Fibroblast of villous mesenchyme (primary cell): ENCODE measurements around the gene SLC12A8. TPM values are rescaled to one million over a fixed set of nuclear protein-coding genes. Genes with fewer than 3 reads are reported as not detected.
"Not testable (repeated sequence)": the region's sequence is repeated elsewhere in the genome, so short reads cannot be mapped to it uniquely, and the experiment has no call there.

Experiments used
- DNase-seq: peaks from one replicate; pipeline ENCODE4 v3.0.0-alpha.2; 2010; ENCODE audit warnings: low read depth
- H3K4me3 ChIP-seq: 2 replicates; pipeline ENCODE4 v1.5.1; 2011; ENCODE audit warnings: low read depth, mild to moderate bottlenecking, low read length
- CTCF ChIP-seq: IDR thresholded peaks from 2 replicates; pipeline ENCODE4 v1.5.1; 2012; ENCODE audit warnings: low read depth, mild to moderate bottlenecking, low read length; ENCODE audit not compliant: insufficient read depth
- total RNA-seq: library from RNA; depleted of rRNA; stranded (reverse); fragments of >200 nt; gene quantifications from 2 replicates; pipeline ENCODE4 v1.2.3, GENCODE V29; 2012

The SLC12A8 gene
- total RNA-seq, 1 donor = 37.6 TPM

- no peak for DNase-seq
- H3K4me3 ChIP-seq = no peak overlapping the region
- no peak for TF ChIP-seq CTCF
These were observed 128.8 kb downstream of the SLC12A8 start for GRCh38 chr3:125083776-125084175.

- H3K4me3 ChIP-seq = not testable (repeated sequence)
- DNase-seq = peak; percentile 50
These were observed 130.2 kb downstream of the SLC12A8 start for GRCh38 chr3:125082339-125082738.

GRCh38 chr3:125080077-125080476 lies 132.5 kb downstream of the SLC12A8 start:
- no peak overlapping the region for H3K4me3 ChIP-seq
- no peak for DNase-seq
- TF ChIP-seq CTCF = no peak

- peak; percentile 51 for DNase-seq
- no peak for TF ChIP-seq CTCF
These were observed 132.9 kb downstream of the SLC12A8 start for GRCh38 chr3:125079675-125080045.

GRCh38 chr3:125078951-125079674 lies 133.4 kb downstream of the SLC12A8 start:
- TF ChIP-seq CTCF = no peak
- DNase-seq = no peak
- no peak overlapping the region for H3K4me3 ChIP-seq

More at GRCh38 chr3:125079675-125080045, 132.9 kb downstream of the SLC12A8 start:
- no peak overlapping the region for H3K4me3 ChIP-seq

GRCh38 chr3:125077864-125078263 lies 134.7 kb downstream of the SLC12A8 start:
- no peak for DNase-seq
- no peak for TF ChIP-seq CTCF
- H3K4me3 ChIP-seq = no peak overlapping the region

- TF ChIP-seq CTCF = no peak
- no peak overlapping the region for H3K4me3 ChIP-seq
- no peak for DNase-seq
These were observed 136.1 kb downstream of the SLC12A8 start for GRCh38 chr3:125076464-125076863.
